K562 (cell line): ENCODE data around the gene CD82. TPM values are rescaled to one million over a fixed set of nuclear protein-coding genes. Genes with fewer than 3 reads are reported as not detected.

ENCODE experiments used
- ATAC-seq: fragments of 200-7000 bp; cut with Tn5 transposase; 3 replicates; pipeline ENCODE4 v1.9.1; 2020; ENCODE audit warnings: moderate library complexity
- BruUV-seq: library from RNA; stranded (reverse); fragments of 400-500 nt; replicated peaks from 2 replicates; lab custom pipeline; 2021; lab: Mats Ljungman, UMichigan
- CTCF ChIA-PET: fragments of 300-600 bp; formaldehyde crosslinking; extraction: SDS; loops from one replicate; lab custom pipeline; 2021; ENCODE audit warnings: low intra/inter-chr PET ratio; lab: Yijun Ruan, JAX
- POLR2A ChIA-PET: fragments of 300-600, 350-650 bp; sonication (Branson Sonifier 250); formaldehyde crosslinking; extraction: SDS; loops from one replicate; lab custom pipeline; 2021; ENCODE audit warnings: antibody characterized with exemption, inconsistent platforms; lab: Yijun Ruan, JAX
- DNase-seq, 4 experiments: peaks; one replicate each; pipeline versions ENCODE4 v3.0.0 to v3.0.0-alpha.2; 2011 to 2018; ENCODE audit warnings: low spot score in 3 of 4, mixed read lengths in 3 of 4; ENCODE audit errors: extremely low read depth in 1 of 4
- FAIRE-seq: peaks from 2 replicates; lab custom pipeline; 2011; peaks lifted over from hg19 to GRCh38; lab: Jason Lieb, UNC
- H2AFZ ChIP-seq: 2 replicates; pipeline ENCODE4 v1.6.0; 2011; ENCODE audit warnings: low read depth, low read length, control low read depth, inconsistent platforms
- H3K27ac ChIP-seq: fragments of 200-600 bp; 3 replicates; pipeline ENCODE4 v1.8.0; 2011; ENCODE audit warnings: low read depth, mild to moderate bottlenecking, control low read depth, inconsistent platforms, low read length, moderate library complexity, mixed read lengths; ENCODE audit errors: extremely low read depth
- H3K27me3 ChIP-seq, 2 experiments: fragments of 300-600 bp in 1 of 2; 2 replicates in 1 of 2; 3 replicates in 1 of 2; pipeline versions ENCODE4 v1.6.0 to v1.8.0; 2011; ENCODE audit warnings: inconsistent platforms in 2 of 2, low read length in 2 of 2, mild to moderate bottlenecking in 1 of 2, mixed read lengths in 1 of 2, moderate library complexity in 1 of 2; ENCODE audit not compliant: control insufficient read depth in 2 of 2, insufficient read depth in 2 of 2
- H3K36me3 ChIP-seq: fragments of 300-600 bp; 3 replicates; pipeline ENCODE4 v1.8.0; 2011; ENCODE audit warnings: mild to moderate bottlenecking, low read length, inconsistent platforms; ENCODE audit not compliant: control insufficient read depth, insufficient read depth
- H3K4me1 ChIP-seq, 2 experiments: fragments of 200-600 bp in 1 of 2; replicated peaks in 1 of 2; 2 replicates in 1 of 2; 3 replicates in 1 of 2; pipeline versions ENCODE4 v1.5.1 to v1.8.0; 2011; ENCODE audit warnings: inconsistent platforms in 2 of 2, low read length in 2 of 2, mild to moderate bottlenecking in 1 of 2, mixed read lengths in 1 of 2, moderate library complexity in 1 of 2; ENCODE audit not compliant: control insufficient read depth in 2 of 2, insufficient read depth in 2 of 2
- H3K4me2 ChIP-seq: 2 replicates; pipeline ENCODE4 v1.6.1; 2011; ENCODE audit warnings: low read length, control low read depth, inconsistent platforms, mixed read lengths; ENCODE audit not compliant: insufficient read depth
- H3K4me3 ChIP-seq: fragments of 200-600 bp; sonication (generic), shearing (Covaris generic); 2 replicates; pipeline ENCODE4 v1.5.1; 2016; ENCODE audit warnings: control low read depth, inconsistent platforms
- H3K79me2 ChIP-seq: fragments of 200-600 bp; 3 replicates; pipeline ENCODE4 v1.8.0; 2011; ENCODE audit warnings: low read length, inconsistent platforms; ENCODE audit not compliant: control insufficient read depth, insufficient read depth
- H3K9ac ChIP-seq, 2 experiments: 2 replicates each; pipeline versions ENCODE4 v1.6.0 to v1.6.1; 2011; ENCODE audit warnings: low read depth in 2 of 2, low read length in 2 of 2, control low read depth in 1 of 2, inconsistent platforms in 1 of 2, mild to moderate bottlenecking in 1 of 2, mixed read lengths in 1 of 2; ENCODE audit not compliant: insufficient read depth in 1 of 2
- H3K9me1 ChIP-seq: one replicate; pipeline ENCODE4 v1.6.0; 2011; ENCODE audit warnings: inconsistent platforms, mild to moderate bottlenecking, low read length, moderate library complexity; ENCODE audit not compliant: control insufficient read depth, insufficient read depth
- H3K9me3 ChIP-seq: replicated peaks from 2 replicates; pipeline ENCODE4 v1.5.1; 2011; ENCODE audit warnings: low read depth, low read length, inconsistent platforms; ENCODE audit not compliant: control insufficient read depth, insufficient read depth
- H4K20me1 ChIP-seq: replicated peaks from 2 replicates; pipeline ENCODE4 v1.6.1; 2011; ENCODE audit warnings: low read length, inconsistent platforms, mixed read lengths; ENCODE audit not compliant: control insufficient read depth, insufficient read depth
- CEBPB ChIP-seq: fragments of 450-650 bp; IDR thresholded peaks from 2 replicates; pipeline ENCODE4 v1.6.1; 2016; ENCODE audit warnings: missing genetic modification characterization, missing compliant biosample characterization
- DACH1 ChIP-seq: fragments of 450-650 bp; IDR thresholded peaks from 2 replicates; pipeline ENCODE4 v1.6.1; 2018; ENCODE audit not compliant: partially characterized antibody
- ETV5 ChIP-seq: sonication (generic); formaldehyde crosslinking; IDR thresholded peaks from 2 replicates; pipeline ENCODE4 v1.4.0; 2020; ENCODE audit warnings: low read depth, mild to moderate bottlenecking, missing genetic modification reagents
- ILK ChIP-seq: fragments of 450-650 bp; IDR thresholded peaks from 2 replicates; pipeline ENCODE4 v1.6.1; 2016; ENCODE audit warnings: missing genetic modification characterization, low read depth, mild to moderate bottlenecking, missing compliant biosample characterization, moderate library complexity, borderline replicate concordance
- NR2C1 ChIP-seq, 2 experiments: fragments of 450-650 bp; IDR thresholded peaks; 2 replicates each; pipeline ENCODE4 v1.6.1; 2017; ENCODE audit warnings: mild to moderate bottlenecking in 2 of 2, antibody characterized with exemption in 1 of 2, inconsistent platforms in 1 of 2, missing compliant biosample characterization in 1 of 2, missing genetic modification characterization in 1 of 2
- TCF3 ChIP-seq: sonication (generic); formaldehyde crosslinking; IDR thresholded peaks from 2 replicates; pipeline ENCODE4 v1.4.0; 2020; ENCODE audit warnings: mild to moderate bottlenecking, missing genetic modification reagents
- ZNF395 ChIP-seq: fragments of 200-800 bp; sonication (Bioruptor generic); IDR thresholded peaks from 2 replicates; pipeline ENCODE4 v1.6.1; 2017; ENCODE audit warnings: missing genetic modification characterization, missing compliant biosample characterization
- WGBS: fragments of 100-300 bp; shearing (Covaris generic); methylation state at CpG from one replicate; pipeline ENCODE4 v1.1.6; 2016; ENCODE audit warnings: low coverage, mixed read lengths; ENCODE audit not compliant: insufficient coverage; ENCODE audit errors: missing lambda C conversion rate; 5-methylcytosine and 5-hydroxymethylcytosine counted together
- in situ Hi-C: fragments of 300-500 bp; cut with MboI; formaldehyde crosslinking; loops from 4 replicates; pipeline ENCODE4 v1.15.0; 2018; ENCODE audit warnings: inconsistent platforms, mixed read lengths
- intact Hi-C: fragments of 100-400 bp; cut with micrococcal nuclease; formaldehyde crosslinking; loops from 2 replicates; pipeline ENCODE4 v1.14.2; 2022
- polyA plus RNA-seq, 8 experiments: library from polyadenylated mRNA; depleted of rRNA in 4 of 8; stranded (reverse) in 5 of 8; unstranded in 3 of 8; fragments of >200 nt; fragmentation: Nextera tagmentation in 2 of 8; fragmentation: Illumina TruSeq in 1 of 8; extraction: Ambion mirVana in 2 of 8; extraction: Trizol in 1 of 8; gene quantifications; 2 replicates each; pipeline versions ENCODE4 v1.2.1 to v1.2.3, GENCODE V29; 2011 to 2014; ENCODE audit warnings: inconsistent platforms in 1 of 8, missing spikeins in 1 of 8
- total RNA-seq, 7 experiments: library from RNA; depleted of rRNA in 6 of 7; stranded (reverse); fragments of >200 nt in 6 of 7; fragmentation: Illumina TruSeq in 2 of 7; extraction: Trizol in 2 of 7; gene quantifications; 2 replicates each; pipeline versions ENCODE4 v1.2.1 to v1.2.3, GENCODE V29; 2011 to 2021; ENCODE audit warnings: low replicate concordance in 1 of 7
- TF ChIP-seq, protein P1 (sequence below): sonication (generic); formaldehyde crosslinking; IDR thresholded peaks from 2 replicates; pipeline ENCODE4 v1.9.0; 2022; ENCODE audit warnings: mild to moderate bottlenecking, missing genetic modification reagents
- TF ChIP-seq, protein P2 (sequence below), 2 experiments: fragments of 150-350 bp in 1 of 2; IDR thresholded peaks; 2 replicates each; pipeline ENCODE4 v1.6.1; 2012 to 2016; ENCODE audit warnings: low read depth in 2 of 2, low read length in 2 of 2, mild to moderate bottlenecking in 1 of 2, moderate library complexity in 1 of 2

The CD82 gene
- total and polyA plus RNA-seq, 9 of the 15 experiments (the other 6 are each of a cell fraction or from before 2014, with no cell fraction given) = 0.27 to 9.4 (median 3.0) TPM

DNA sequence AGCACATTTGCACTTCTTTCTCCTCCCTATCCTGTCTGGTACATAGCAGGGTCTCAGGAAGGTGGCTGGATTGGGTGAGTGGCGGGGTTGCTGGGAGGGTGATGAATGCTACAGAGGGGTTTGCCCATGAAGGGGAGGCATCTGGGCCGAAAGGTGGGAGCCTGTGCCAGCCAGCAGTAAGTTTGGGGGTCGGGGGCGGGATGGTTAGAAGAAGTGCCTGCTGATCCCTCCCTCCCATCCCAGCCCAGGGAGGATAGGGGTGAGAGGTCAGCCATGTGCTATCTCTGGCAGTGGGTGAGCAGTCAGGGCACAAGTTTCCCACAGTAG is 2.8 kb downstream of the CD82 start:
- Histone ChIP-seq H3K79me2 (no peaks in the 10 kb centered on the region), H3K4me2 (no peak overlapping the region), H3K4me3 (no peak overlapping the region)

DNA sequence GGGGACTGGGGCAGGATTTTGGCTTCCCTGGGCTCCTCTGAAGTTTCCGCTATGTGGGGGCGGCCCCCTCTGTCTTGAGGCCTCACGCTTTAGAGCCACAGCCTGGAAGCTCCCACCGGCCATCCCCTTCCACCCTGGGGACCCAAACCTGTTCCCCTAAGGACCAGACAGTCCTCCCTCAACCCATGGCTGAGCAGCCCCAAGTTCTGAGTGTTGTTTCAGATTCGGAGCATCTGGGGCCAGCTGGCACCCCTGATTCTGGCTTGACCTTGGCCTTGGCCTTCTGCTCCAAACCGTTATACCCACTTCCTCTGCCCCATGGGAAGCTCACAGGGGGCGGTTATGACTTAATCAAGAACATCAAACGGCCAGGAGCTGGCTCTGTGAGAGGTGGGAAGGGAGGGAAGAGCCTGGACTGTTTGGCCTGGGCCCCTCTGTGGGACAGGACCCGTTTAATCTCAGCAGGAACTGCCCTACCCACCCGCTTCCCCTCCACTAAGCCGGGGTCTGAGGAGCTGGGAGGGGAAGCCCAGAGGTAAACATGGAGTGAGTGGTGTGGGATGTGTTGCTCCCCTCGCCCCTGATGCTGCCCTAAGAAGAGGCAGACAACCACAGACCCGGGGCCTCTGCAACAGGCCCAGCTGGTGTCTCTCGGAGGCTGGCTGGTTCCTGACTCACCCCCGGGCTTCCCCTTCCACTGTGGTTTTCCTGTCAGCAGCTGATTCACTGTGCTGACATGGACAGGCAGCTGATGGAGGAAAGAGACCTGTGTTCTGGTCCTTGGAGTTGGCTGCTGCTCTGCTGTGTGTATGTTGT is 3.4 kb downstream of the CD82 start:
- Histone ChIP-seq H3K9me1 (no peaks in the 10 kb centered on the region), H3K36me3 (no peaks in the 10 kb centered on the region), H3K4me3 (no peak overlapping the region), H3K27ac (no peak overlapping the region), H3K4me2 (no peak overlapping the region), H3K9ac (peak overlapping the region in 1 of 2 experiments; percentile 74; a peak in 2 of 4 replicates), H3K27me3 (no peaks in the 10 kb centered on the region), H3K9me3 (no peaks in the 10 kb centered on the region), H3K79me2 (no peaks in the 10 kb centered on the region), H3K4me1 (peaks cover 31 to 33% of the 10 kb centered on the region in 2 experiments), H2AFZ (peak overlapping the region; percentile 37), H4K20me1 (no peaks in the 10 kb centered on the region)
- FAIRE-seq = peak; percentile 70
- no TSS peak for BruUV-seq
- in situ Hi-C loops = no loop called here
- CTCF ChIA-PET = no interaction called here
- DNase-seq = peak; percentile 17 to 70 (median 39)
- intact Hi-C loops = loop anchor here (10.0 kb wide), 1 partner anchor 216 kb away; no protein-coding TSS in a partner anchor
- POLR2A ChIA-PET = no interaction called here
- WGBS = 23% methylated on average over 12 of the region's 15 CpGs
- peak; percentile 2; the same call in 1 of the 3 replicates for ATAC-seq
- TF ChIP-seq ETV5 (CRISPR knock-in tag) (peak; percentile 26; the same call in 1 of the 2 replicates), TCF3 (CRISPR knock-in tag) (peak; percentile 58; the same call in 1 of the 2 replicates), CEBPB (tag) (no peak), ILK (tag) (no peak), ZNF395 (CRISPR knock-in tag) (no peak)
- TF ChIP-seq, protein P1, sequence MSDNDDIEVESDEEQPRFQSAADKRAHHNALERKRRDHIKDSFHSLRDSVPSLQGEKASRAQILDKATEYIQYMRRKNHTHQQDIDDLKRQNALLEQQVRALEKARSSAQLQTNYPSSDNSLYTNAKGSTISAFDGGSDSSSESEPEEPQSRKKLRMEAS (CRISPR knock-in tag) = no peak
- TF ChIP-seq, protein P2, sequence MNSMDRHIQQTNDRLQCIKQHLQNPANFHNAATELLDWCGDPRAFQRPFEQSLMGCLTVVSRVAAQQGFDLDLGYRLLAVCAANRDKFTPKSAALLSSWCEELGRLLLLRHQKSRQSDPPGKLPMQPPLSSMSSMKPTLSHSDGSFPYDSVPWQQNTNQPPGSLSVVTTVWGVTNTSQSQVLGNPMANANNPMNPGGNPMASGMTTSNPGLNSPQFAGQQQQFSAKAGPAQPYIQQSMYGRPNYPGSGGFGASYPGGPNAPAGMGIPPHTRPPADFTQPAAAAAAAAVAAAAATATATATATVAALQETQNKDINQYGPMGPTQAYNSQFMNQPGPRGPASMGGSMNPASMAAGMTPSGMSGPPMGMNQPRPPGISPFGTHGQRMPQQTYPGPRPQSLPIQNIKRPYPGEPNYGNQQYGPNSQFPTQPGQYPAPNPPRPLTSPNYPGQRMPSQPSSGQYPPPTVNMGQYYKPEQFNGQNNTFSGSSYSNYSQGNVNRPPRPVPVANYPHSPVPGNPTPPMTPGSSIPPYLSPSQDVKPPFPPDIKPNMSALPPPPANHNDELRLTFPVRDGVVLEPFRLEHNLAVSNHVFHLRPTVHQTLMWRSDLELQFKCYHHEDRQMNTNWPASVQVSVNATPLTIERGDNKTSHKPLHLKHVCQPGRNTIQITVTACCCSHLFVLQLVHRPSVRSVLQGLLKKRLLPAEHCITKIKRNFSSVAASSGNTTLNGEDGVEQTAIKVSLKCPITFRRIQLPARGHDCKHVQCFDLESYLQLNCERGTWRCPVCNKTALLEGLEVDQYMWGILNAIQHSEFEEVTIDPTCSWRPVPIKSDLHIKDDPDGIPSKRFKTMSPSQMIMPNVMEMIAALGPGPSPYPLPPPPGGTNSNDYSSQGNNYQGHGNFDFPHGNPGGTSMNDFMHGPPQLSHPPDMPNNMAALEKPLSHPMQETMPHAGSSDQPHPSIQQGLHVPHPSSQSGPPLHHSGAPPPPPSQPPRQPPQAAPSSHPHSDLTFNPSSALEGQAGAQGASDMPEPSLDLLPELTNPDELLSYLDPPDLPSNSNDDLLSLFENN (IDR thresholded peaks at IDR 0.05; ENCODE audit: low read depth in 2 of 2, low read length in 2 of 2) = no peak

More for the DNA sequence above, 2.8 kb downstream of the CD82 start:
- ChIA-PET POLR2A (no interaction called here), CTCF (no interaction called here)
- no peak overlapping the region for H3K27ac ChIP-seq
- no TSS peak for BruUV-seq
- ATAC-seq (no peak), DNase-seq (no peak), FAIRE-seq (no peak)
- H3K9ac ChIP-seq = no peak overlapping the region
- 83% methylated on average over 3 of the region's 4 CpGs for WGBS
- no peaks in the 10 kb centered on the region for H3K27me3 ChIP-seq
- no peaks in the 10 kb centered on the region for H3K36me3 ChIP-seq
- no peaks in the 10 kb centered on the region for H3K9me1 ChIP-seq
- H3K9me3 ChIP-seq = no peaks in the 10 kb centered on the region
- intact Hi-C loops (loop anchor here (10.0 kb wide), 1 partner anchor 217 kb away; no protein-coding TSS in a partner anchor), in situ Hi-C loops (no loop called here)
- H3K4me1 ChIP-seq = peaks cover 31 to 36% of the 10 kb centered on the region in 2 experiments
- H2AFZ ChIP-seq = no peak overlapping the region
- no peaks in the 10 kb centered on the region for H4K20me1 ChIP-seq
- TF ChIP-seq DACH1 (no peak), NR2C1 (IDR thresholded peaks at IDR 0.05) (no peak), NR2C1 (tag; IDR thresholded peaks at IDR 0.05) (peak; percentile 64)
